C4-2B (cell line): ENCODE data around the gene PLPP3.

Experiments
- CTCF ChIP-seq: fragments of 450-650 bp; conservative IDR thresholded peaks from 2 replicates; pipeline ENCODE4 v1.5.1; 2017; ENCODE audit warnings: mild to moderate bottlenecking
- ZFX ChIP-seq: fragments of 450-650 bp; IDR thresholded peaks from 2 replicates; pipeline ENCODE4 v1.6.1; 2017

- TF ChIP-seq CTCF: no peak
- TF ChIP-seq ZFX: peak; percentile 56
Measured at GRCh38 chr1:56578138-56578962, 1.0 kb downstream of the PLPP3 start.
